ENCODE results near the gene ACCSL. TPM values are rescaled to one million over a fixed set of nuclear protein-coding genes. Genes with fewer than 3 reads are reported as not detected.

Gene ACCSL
- polyA plus RNA-seq, 1 of the 3 experiments (the other 2 are of a cell fraction) = not detected

DNA sequence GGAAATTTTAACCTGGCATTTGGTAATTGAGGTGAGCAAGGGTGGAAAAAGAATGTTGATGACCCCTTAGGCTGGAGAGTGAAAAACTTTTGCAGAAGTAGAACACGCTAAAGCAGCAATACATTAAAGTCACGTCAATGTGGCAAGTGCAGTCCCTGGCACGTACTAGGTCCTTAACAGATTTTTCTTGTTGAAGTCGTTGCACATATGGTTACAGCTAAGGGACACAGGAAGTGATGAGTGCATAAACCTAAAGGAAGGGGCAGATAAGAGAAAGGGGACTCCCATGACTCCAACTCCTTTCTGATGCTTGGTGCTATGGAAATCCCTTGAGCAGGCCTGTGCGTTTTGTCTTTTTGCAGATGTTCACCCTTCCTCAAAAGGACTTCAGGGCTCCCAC is 19.5 kb downstream of the ACCSL start:
- Histone ChIP-seq H3K9me2 (no peaks in the 10 kb centered on the region), H3K9ac (0 out of 2 replicates have a peak overlapping the region, but pooled peaks have one; percentile 86), H4K20me1 (ENCODE audit: insufficient read depth) (no peaks in the 10 kb centered on the region), H3K27me3 (ENCODE audit: insufficient read depth) (no peaks in the 10 kb centered on the region), H3K4me2 (peak overlapping the region; percentile 78), H3K9me3 (no peaks in the 10 kb centered on the region), H3F3A (replicated peaks; ENCODE audit: insufficient read depth) (no peaks in the 10 kb centered on the region), H3K27ac (ENCODE audit: low read depth in 2 of 2, low read length in 1 of 2) (peak overlapping the region in 1 of 2 experiments; percentile 88; a peak in 2 of 4 replicates), H3K79me2 (ENCODE audit: insufficient read depth) (no peaks in the 10 kb centered on the region), H3K36me3 (replicated peaks in 1 of 2; ENCODE audit: control insufficient read depth in 1 of 2, insufficient read depth in 2 of 2, low read length in 1 of 2) (peaks cover 0 to 5% of the 10 kb centered on the region in 2 experiments), H3K4me1 (ENCODE audit: control insufficient read depth in 1 of 2, insufficient read depth in 2 of 2, low read depth in 1 of 2, low read length in 1 of 2) (peaks cover 0 to 2% of the 10 kb centered on the region in 2 experiments; a peak in 2 of 4 replicates), H3K4me3 (ENCODE audit: low read depth in 2 of 2, low read length in 1 of 2) (peak overlapping the region; percentile 54 to 67), H2AFZ (ENCODE audit: low read depth) (no peak overlapping the region)
- TF ChIP-seq REST (IDR thresholded peaks at IDR 0.05; ENCODE audit: low read depth, low read length) = no peak
- TF ChIP-seq CHD2 (IDR thresholded peaks at IDR 0.05; ENCODE audit: low read length, partially characterized antibody) = no peak
- no peak for TF ChIP-seq CTCF (IDR thresholded peaks at IDR 0.05)
- no peak for DNase-seq
- CTCF ChIA-PET = interaction anchor here (1.1 to 10.8 kb wide), 3 partner anchors 15 to 30 kb away, joined by 3 to 71 read pairs (median 6); partner anchors contain the start of gene EXT2
- POLR2A ChIA-PET = no interaction called here
- 68% methylated on average over 5 of the region's 5 CpGs for WGBS (ENCODE audit: low lambda C conversion rate)

- WGBS (ENCODE audit: low lambda C conversion rate) = 67% methylated on average over 2 of the region's 2 CpGs
- H3K27ac ChIP-seq (ENCODE audit: low read depth in 2 of 2, low read length in 1 of 2) = no peak overlapping the region
- H3K4me3 ChIP-seq (ENCODE audit: low read depth in 2 of 2, low read length in 1 of 2) = no peak overlapping the region
- H3K27me3 ChIP-seq (ENCODE audit: insufficient read depth) = no peaks in the 10 kb centered on the region
- H2AFZ ChIP-seq (ENCODE audit: low read depth) = no peak overlapping the region
- DNase-seq = no peak
- CTCF ChIA-PET = interaction anchor here (1.1 to 10.8 kb wide), 2 partner anchors 11 to 26 kb away, joined by 3 to 71 read pairs; partner anchors contain the start of gene EXT2
- no peaks in the 10 kb centered on the region for H3K9me3 ChIP-seq
- H3K9ac ChIP-seq = no peak overlapping the region
- no peaks in the 10 kb centered on the region for H3F3A ChIP-seq (replicated peaks; ENCODE audit: insufficient read depth)
- TF ChIP-seq SIN3A (IDR thresholded peaks at IDR 0.05; ENCODE audit: borderline replicate concordance, low read depth, low read length) = no peak
- TF ChIP-seq CTCF (IDR thresholded peaks at IDR 0.05) = no peak
- TF ChIP-seq RAD21 (IDR thresholded peaks at IDR 0.05; ENCODE audit: low read length) = no peak
- no peak for TF ChIP-seq RCOR1 (IDR thresholded peaks at IDR 0.05; ENCODE audit: low read length)
- TF ChIP-seq, protein P1, sequence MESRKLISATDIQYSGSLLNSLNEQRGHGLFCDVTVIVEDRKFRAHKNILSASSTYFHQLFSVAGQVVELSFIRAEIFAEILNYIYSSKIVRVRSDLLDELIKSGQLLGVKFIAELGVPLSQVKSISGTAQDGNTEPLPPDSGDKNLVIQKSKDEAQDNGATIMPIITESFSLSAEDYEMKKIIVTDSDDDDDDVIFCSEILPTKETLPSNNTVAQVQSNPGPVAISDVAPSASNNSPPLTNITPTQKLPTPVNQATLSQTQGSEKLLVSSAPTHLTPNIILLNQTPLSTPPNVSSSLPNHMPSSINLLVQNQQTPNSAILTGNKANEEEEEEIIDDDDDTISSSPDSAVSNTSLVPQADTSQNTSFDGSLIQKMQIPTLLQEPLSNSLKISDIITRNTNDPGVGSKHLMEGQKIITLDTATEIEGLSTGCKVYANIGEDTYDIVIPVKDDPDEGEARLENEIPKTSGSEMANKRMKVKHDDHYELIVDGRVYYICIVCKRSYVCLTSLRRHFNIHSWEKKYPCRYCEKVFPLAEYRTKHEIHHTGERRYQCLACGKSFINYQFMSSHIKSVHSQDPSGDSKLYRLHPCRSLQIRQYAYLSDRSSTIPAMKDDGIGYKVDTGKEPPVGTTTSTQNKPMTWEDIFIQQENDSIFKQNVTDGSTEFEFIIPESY (IDR thresholded peaks at IDR 0.05; ENCODE audit: borderline replicate concordance, low read depth) = no peak
- TF ChIP-seq RXRA (IDR thresholded peaks at IDR 0.05; ENCODE audit: borderline replicate concordance, low read depth) = no peak
- peaks cover 0 to 5% of the 10 kb centered on the region in 2 experiments for H3K36me3 ChIP-seq (replicated peaks in 1 of 2; ENCODE audit: control insufficient read depth in 1 of 2, insufficient read depth in 2 of 2, low read length in 1 of 2)
- no peaks in the 10 kb centered on the region for H3K79me2 ChIP-seq (ENCODE audit: insufficient read depth)
- no peak overlapping the region for H3K4me2 ChIP-seq
- H4K20me1 ChIP-seq (ENCODE audit: insufficient read depth) = no peaks in the 10 kb centered on the region
- H3K9me2 ChIP-seq = no peaks in the 10 kb centered on the region
- peaks cover 0 to 2% of the 10 kb centered on the region in 2 experiments; a peak in 2 of 4 replicates for H3K4me1 ChIP-seq (ENCODE audit: control insufficient read depth in 1 of 2, insufficient read depth in 2 of 2, low read depth in 1 of 2, low read length in 1 of 2)
- POLR2A ChIA-PET = no interaction called here
Measured at GRCh38 chr11:44068180-44068579, 20.4 kb downstream of the ACCSL start.
